Body of pancreas (tissue), 4 donors: Measurements from ENCODE around the gene PRRT1B.

Experiments used
- POLR2A ChIP-seq, 3 donors: fragments of 450-650 bp; IDR thresholded peaks; one replicate each; pipeline ENCODE4 v1.6.1; 2016; ENCODE audit warnings: antibody characterized with exemption in 3 of 3, mild to moderate bottlenecking in 2 of 3
- TF ChIP-seq, protein P1 (sequence below), 7 experiments: fragments of 450-650 bp in 4 of 7; fragments of 200-600 bp in 3 of 7; sonication (generic) in 3 of 7; IDR thresholded peaks; one replicate each; pipeline ENCODE4 v1.5.1; 2016 to 2019; ENCODE audit warnings: antibody characterized with exemption in 7 of 7

DNA sequence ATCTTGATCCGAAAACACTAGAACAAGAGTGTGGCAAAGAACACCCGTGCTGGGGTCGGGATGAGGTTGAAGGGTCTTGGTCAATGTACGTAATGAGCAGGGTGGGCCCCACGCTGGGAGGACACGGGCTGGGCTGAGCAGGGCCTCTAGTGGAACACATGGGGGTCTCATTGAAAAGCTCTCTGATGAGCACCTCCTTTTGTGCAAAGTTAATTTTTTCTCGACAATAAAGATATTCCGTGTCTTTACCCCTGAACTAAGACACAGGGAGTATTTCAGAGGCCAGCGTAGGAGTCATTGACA, 22.3 kb upstream of the PRRT1B start:
- TF ChIP-seq, protein P1, sequence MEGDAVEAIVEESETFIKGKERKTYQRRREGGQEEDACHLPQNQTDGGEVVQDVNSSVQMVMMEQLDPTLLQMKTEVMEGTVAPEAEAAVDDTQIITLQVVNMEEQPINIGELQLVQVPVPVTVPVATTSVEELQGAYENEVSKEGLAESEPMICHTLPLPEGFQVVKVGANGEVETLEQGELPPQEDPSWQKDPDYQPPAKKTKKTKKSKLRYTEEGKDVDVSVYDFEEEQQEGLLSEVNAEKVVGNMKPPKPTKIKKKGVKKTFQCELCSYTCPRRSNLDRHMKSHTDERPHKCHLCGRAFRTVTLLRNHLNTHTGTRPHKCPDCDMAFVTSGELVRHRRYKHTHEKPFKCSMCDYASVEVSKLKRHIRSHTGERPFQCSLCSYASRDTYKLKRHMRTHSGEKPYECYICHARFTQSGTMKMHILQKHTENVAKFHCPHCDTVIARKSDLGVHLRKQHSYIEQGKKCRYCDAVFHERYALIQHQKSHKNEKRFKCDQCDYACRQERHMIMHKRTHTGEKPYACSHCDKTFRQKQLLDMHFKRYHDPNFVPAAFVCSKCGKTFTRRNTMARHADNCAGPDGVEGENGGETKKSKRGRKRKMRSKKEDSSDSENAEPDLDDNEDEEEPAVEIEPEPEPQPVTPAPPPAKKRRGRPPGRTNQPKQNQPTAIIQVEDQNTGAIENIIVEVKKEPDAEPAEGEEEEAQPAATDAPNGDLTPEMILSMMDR (IDR thresholded peaks at IDR 0.05), result no peak
- no peak for TF ChIP-seq POLR2A (IDR thresholded peaks at IDR 0.05)
